A673 (cell line): ENCODE measurements around the gene TMEM234. TPM values are rescaled to one million over a fixed set of nuclear protein-coding genes. Genes with fewer than 3 reads are reported as not detected.

Experiments
- BruUV-seq: library from RNA; stranded (reverse); fragments of 400-500 nt; replicated peaks from 2 replicates; lab custom pipeline; 2021; lab: Mats Ljungman, UMichigan
- CTCF ChIA-PET: fragments of 300-600 bp; sonication (Branson Sonifier 250); formaldehyde crosslinking; loops from one replicate; lab custom pipeline; 2022; ENCODE audit warnings: antibody characterized with exemption; lab: Charles Lee
- POLR2A ChIA-PET: fragments of 300-600 bp; sonication (Branson Sonifier 250); formaldehyde crosslinking; loops from one replicate; lab custom pipeline; 2022; ENCODE audit warnings: antibody characterized with exemption; ENCODE audit not compliant: low non-redundant PET; lab: Charles Lee
- DNase-seq: peaks from one replicate; pipeline ENCODE4 v3.0.0-alpha.2; 2015; ENCODE audit warnings: low spot score
- H3K27ac ChIP-seq: fragments of 200-600 bp; sonication (generic); 2 replicates; pipeline ENCODE4 v1.5.1; 2016; ENCODE audit warnings: mixed run types, low read depth, mild to moderate bottlenecking, mixed read lengths, antibody characterized with exemption, low read length; ENCODE audit not compliant: poor library complexity, severe bottlenecking
- H3K27me3 ChIP-seq: fragments of 200-600 bp; sonication (generic); replicated peaks from 2 replicates; pipeline ENCODE4 v1.6.1; 2017; ENCODE audit warnings: mixed run types, low read depth, mild to moderate bottlenecking, mixed read lengths, antibody characterized with exemption, low read length; ENCODE audit not compliant: insufficient read depth, poor library complexity
- H3K36me3 ChIP-seq: fragments of 200-600 bp; sonication (generic); 2 replicates; pipeline ENCODE4 v1.6.1; 2016; ENCODE audit warnings: mixed run types, mild to moderate bottlenecking, mixed read lengths, antibody characterized with exemption, low read length; ENCODE audit not compliant: insufficient read depth, poor library complexity, severe bottlenecking
- H3K4me1 ChIP-seq: fragments of 200-600 bp; sonication (generic); 2 replicates; pipeline ENCODE4 v1.6.1; 2017; ENCODE audit warnings: mixed run types, mild to moderate bottlenecking, mixed read lengths, antibody characterized with exemption, low read length; ENCODE audit not compliant: insufficient read depth, poor library complexity, severe bottlenecking
- H3K4me3 ChIP-seq: fragments of 200-600 bp; sonication (generic); 2 replicates; pipeline ENCODE4 v1.5.1; 2016; ENCODE audit warnings: low read depth, mixed run types, mild to moderate bottlenecking, mixed read lengths, low read length; ENCODE audit not compliant: poor library complexity, severe bottlenecking
- H3K9me3 ChIP-seq: fragments of 200-600 bp; sonication (generic); 2 replicates; pipeline ENCODE4 v1.6.1; 2016; ENCODE audit warnings: mixed run types, low read depth, mild to moderate bottlenecking, mixed read lengths, antibody characterized with exemption, low read length; ENCODE audit not compliant: poor library complexity, severe bottlenecking
- EZH2 ChIP-seq: fragments of 200-600 bp; sonication (generic); IDR thresholded peaks from 2 replicates; pipeline ENCODE4 v1.6.1; 2017; ENCODE audit warnings: borderline replicate concordance, low read depth, mild to moderate bottlenecking, mixed read lengths, antibody characterized with exemption, low read length; ENCODE audit not compliant: poor library complexity, severe bottlenecking
- intact Hi-C: fragments of 100-400 bp; cut with micrococcal nuclease; formaldehyde crosslinking; loops from one replicate; pipeline ENCODE4 v1.10.0; 2022; ENCODE audit not compliant: unreplicated experiment
- total RNA-seq: library from RNA; stranded (reverse); gene quantifications from 2 replicates; pipeline ENCODE4 v1.2.3, GENCODE V29; 2021
- TF ChIP-seq, protein P1 (sequence below): fragments of 300-800, 200-600 bp; sonication (generic); conservative IDR thresholded peaks from 2 replicates; pipeline ENCODE4 v1.5.1; 2017; ENCODE audit warnings: low read depth, mild to moderate bottlenecking, antibody characterized with exemption, low read length, moderate library complexity, mixed read lengths

Gene TMEM234
- total RNA-seq, 1 experiment from 2014 or later = 15.4 TPM

GRCh38 chr1:32256473-32257226, 34.5 kb upstream of the TMEM234 start:
- Histone ChIP-seq H3K36me3 (no peaks in the 10 kb centered on the region), H3K9me3 (no peaks in the 10 kb centered on the region), H3K27me3 (no peaks in the 10 kb centered on the region), H3K27ac (no peak overlapping the region), H3K4me1 (no peaks in the 10 kb centered on the region), H3K4me3 (no peak overlapping the region)
- POLR2A ChIA-PET = no interaction called here
- CTCF ChIA-PET = no interaction called here
- no peak for TF ChIP-seq EZH2
- TF ChIP-seq, protein P1, sequence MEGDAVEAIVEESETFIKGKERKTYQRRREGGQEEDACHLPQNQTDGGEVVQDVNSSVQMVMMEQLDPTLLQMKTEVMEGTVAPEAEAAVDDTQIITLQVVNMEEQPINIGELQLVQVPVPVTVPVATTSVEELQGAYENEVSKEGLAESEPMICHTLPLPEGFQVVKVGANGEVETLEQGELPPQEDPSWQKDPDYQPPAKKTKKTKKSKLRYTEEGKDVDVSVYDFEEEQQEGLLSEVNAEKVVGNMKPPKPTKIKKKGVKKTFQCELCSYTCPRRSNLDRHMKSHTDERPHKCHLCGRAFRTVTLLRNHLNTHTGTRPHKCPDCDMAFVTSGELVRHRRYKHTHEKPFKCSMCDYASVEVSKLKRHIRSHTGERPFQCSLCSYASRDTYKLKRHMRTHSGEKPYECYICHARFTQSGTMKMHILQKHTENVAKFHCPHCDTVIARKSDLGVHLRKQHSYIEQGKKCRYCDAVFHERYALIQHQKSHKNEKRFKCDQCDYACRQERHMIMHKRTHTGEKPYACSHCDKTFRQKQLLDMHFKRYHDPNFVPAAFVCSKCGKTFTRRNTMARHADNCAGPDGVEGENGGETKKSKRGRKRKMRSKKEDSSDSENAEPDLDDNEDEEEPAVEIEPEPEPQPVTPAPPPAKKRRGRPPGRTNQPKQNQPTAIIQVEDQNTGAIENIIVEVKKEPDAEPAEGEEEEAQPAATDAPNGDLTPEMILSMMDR = no peak
- no TSS peak for BruUV-seq
- no peak for DNase-seq
- intact Hi-C loops = no loop called here

GRCh38 chr1:32255072-32256071, 33.2 kb upstream of the TMEM234 start:
- ChIA-PET CTCF (no interaction called here), POLR2A (no interaction called here)
- no peaks in the 10 kb centered on the region for H3K36me3 ChIP-seq
- H3K27ac ChIP-seq = no peak overlapping the region
- no peaks in the 10 kb centered on the region for H3K9me3 ChIP-seq
- intact Hi-C loops = no loop called here
- DNase-seq = no peak
- no peaks in the 10 kb centered on the region for H3K4me1 ChIP-seq
- no peaks in the 10 kb centered on the region for H3K27me3 ChIP-seq
- no peak overlapping the region for H3K4me3 ChIP-seq
- no TSS peak for BruUV-seq
- TF ChIP-seq EZH2 = no peak
- TF ChIP-seq, protein P1 = no peak

GRCh38 chr1:32250893-32251716, 29.0 kb upstream of the TMEM234 start, which contains the start of gene LCK:
Gene LCK (plus strand): TSS chr1:32251265. CDS start chr1:32274330, 23,065 bp downstream.
- peaks cover 4% of the 10 kb centered on the region for H3K4me1 ChIP-seq
- TF ChIP-seq EZH2 = no peak
- TF ChIP-seq, protein P1 = no peak
- H3K27me3 ChIP-seq = no peaks in the 10 kb centered on the region
- no peak within 1 kb of the TSS for H3K27ac ChIP-seq
- ChIA-PET CTCF (no interaction called here), POLR2A (no interaction called here)
- no peaks in the 10 kb centered on the region for H3K36me3 ChIP-seq
- H3K9me3 ChIP-seq = no peaks in the 10 kb centered on the region
- DNase-seq = no peak
- no peak within 1 kb of the TSS for H3K4me3 ChIP-seq
- intact Hi-C loops = no loop called here
- no TSS peak for BruUV-seq
